ENCODE results near the gene ST6GAL2.

Gene ST6GAL2

DNA sequence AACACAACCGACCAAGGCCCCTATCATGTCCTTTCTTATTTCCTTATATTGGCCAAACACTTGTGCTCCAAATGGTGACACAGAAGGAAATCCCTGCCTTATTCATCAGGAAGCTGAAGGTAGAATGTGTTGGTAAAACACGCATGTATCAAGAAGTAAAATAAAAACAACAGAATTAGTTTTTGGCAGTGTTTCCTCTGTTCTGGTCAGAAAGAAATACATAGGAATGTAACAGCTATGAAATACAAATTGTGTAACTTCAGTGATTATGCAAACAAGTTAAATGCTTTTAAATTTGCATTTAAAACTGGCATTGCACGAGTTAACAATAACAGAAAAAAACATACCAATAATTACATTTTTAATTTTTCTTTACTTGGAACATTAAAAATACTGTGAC is 19.3 kb downstream of the ST6GAL2 start:
- in situ Hi-C loops (cut with HindIII; ENCODE audit: low sequenced_read_pairs): no loop called here
- H3K4me3 ChIP-seq (ENCODE audit: low read depth, low read length): no peak overlapping the region
- TF ChIP-seq, protein P1, sequence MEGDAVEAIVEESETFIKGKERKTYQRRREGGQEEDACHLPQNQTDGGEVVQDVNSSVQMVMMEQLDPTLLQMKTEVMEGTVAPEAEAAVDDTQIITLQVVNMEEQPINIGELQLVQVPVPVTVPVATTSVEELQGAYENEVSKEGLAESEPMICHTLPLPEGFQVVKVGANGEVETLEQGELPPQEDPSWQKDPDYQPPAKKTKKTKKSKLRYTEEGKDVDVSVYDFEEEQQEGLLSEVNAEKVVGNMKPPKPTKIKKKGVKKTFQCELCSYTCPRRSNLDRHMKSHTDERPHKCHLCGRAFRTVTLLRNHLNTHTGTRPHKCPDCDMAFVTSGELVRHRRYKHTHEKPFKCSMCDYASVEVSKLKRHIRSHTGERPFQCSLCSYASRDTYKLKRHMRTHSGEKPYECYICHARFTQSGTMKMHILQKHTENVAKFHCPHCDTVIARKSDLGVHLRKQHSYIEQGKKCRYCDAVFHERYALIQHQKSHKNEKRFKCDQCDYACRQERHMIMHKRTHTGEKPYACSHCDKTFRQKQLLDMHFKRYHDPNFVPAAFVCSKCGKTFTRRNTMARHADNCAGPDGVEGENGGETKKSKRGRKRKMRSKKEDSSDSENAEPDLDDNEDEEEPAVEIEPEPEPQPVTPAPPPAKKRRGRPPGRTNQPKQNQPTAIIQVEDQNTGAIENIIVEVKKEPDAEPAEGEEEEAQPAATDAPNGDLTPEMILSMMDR (IDR thresholded peaks at IDR 0.05; ENCODE audit: low read depth, low read length): no peak
- no peak for DNase-seq (ENCODE audit: low read depth, low spot score)

DNA sequence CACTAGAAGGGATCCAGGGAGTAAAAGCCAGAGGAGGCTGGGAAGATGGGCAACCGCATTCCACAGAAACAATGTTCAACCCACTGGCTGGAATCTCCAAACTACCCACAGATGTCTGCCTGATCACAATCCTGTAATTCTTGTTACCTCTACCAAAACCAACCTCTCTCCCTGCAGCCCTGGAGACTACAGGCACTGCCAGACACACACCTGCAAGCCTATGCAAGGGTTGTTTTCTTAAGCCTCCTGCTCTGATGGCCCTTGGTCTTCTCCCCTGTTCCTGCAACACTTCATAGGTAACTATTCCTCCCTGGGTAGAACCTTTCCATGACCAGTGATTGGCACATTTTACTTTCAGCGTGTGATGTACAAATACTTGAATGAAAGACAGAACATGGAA is 21.9 kb downstream of the ST6GAL2 start:
- no peak for DNase-seq (ENCODE audit: low read depth, low spot score)
- in situ Hi-C loops (cut with HindIII; ENCODE audit: low sequenced_read_pairs): no loop called here

DNA sequence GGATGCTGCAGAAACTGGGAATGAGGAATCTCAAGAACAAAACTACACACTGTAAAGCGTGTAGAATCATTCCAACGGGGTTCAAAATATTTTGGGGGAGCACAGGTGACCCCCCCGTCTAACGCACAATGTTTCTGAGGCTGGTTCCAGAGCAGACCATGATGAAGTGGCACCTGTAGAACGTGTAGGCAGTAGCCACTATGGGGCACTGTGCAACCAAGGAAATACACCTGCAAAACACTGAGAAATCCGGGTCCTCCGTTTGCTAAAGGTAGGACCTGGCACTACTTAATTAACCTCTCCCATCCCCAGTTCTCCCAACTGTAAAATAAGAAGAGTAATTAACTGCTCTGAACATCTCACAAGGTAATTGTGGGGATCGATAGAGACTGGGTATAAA is 22.6 kb downstream of the ST6GAL2 start:
- no peak overlapping the region for H3K4me3 ChIP-seq (ENCODE audit: low read depth, low read length)
- no peak for DNase-seq (ENCODE audit: low read depth, low spot score)
- in situ Hi-C loops (cut with HindIII; ENCODE audit: low sequenced_read_pairs): no loop called here
- TF ChIP-seq, protein P1 (IDR thresholded peaks at IDR 0.05; ENCODE audit: low read depth, low read length): peak; percentile 26

More for the DNA sequence above, 21.9 kb downstream of the ST6GAL2 start:
- TF ChIP-seq, protein P1 (IDR thresholded peaks at IDR 0.05; ENCODE audit: low read depth, low read length): no peak
- no peak overlapping the region for H3K4me3 ChIP-seq (ENCODE audit: low read depth, low read length)

DNA sequence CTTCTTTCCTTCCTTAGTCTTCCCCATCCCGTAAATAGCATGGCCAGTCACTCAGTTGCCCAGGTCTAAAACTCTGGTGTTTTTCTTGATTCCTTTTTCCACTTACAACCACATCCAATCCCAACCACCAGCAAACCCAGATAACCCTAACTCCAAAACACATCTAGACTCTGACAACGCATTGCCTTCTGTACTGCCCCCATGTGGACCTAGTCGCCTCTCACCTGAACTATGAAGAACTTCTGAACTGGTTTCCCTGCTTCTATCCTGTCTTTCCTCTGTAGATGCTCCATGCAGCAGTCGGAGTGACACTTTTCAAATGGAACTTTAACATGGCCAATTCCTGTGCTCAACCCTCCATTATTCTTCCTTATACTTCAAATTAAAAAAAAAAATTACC is 26.5 kb downstream of the ST6GAL2 start:
- in situ Hi-C loops (cut with HindIII; ENCODE audit: low sequenced_read_pairs): no loop called here
- no peak for DNase-seq (ENCODE audit: low read depth, low spot score)
- no peak overlapping the region for H3K4me3 ChIP-seq (ENCODE audit: low read depth, low read length)
- TF ChIP-seq, protein P1 (IDR thresholded peaks at IDR 0.05; ENCODE audit: low read depth, low read length): no peak

DNA sequence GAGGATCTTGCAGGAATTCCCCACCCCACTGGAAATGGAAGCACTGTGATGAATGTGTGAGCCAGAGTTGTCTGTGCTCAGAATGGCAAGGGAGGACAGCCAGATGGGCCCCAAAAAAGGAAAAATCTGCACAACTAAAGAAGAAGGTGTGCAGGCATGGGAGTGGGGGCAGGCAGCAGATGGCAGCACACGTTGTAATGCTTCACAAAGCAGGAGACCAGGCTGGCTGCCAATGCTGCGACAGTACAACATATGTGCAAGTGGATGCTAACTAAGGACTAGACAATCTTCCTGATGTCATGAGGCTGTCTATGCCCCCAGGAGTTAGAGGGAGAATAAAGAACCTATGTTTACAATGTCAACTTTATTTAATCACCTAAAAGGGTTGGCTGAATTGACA is 27.2 kb downstream of the ST6GAL2 start:
- no peak for DNase-seq (ENCODE audit: low read depth, low spot score)
- no peak overlapping the region for H3K4me3 ChIP-seq (ENCODE audit: low read depth, low read length)
- in situ Hi-C loops (cut with HindIII; ENCODE audit: low sequenced_read_pairs): no loop called here
- TF ChIP-seq, protein P1 (IDR thresholded peaks at IDR 0.05; ENCODE audit: low read depth, low read length): no peak

DNA sequence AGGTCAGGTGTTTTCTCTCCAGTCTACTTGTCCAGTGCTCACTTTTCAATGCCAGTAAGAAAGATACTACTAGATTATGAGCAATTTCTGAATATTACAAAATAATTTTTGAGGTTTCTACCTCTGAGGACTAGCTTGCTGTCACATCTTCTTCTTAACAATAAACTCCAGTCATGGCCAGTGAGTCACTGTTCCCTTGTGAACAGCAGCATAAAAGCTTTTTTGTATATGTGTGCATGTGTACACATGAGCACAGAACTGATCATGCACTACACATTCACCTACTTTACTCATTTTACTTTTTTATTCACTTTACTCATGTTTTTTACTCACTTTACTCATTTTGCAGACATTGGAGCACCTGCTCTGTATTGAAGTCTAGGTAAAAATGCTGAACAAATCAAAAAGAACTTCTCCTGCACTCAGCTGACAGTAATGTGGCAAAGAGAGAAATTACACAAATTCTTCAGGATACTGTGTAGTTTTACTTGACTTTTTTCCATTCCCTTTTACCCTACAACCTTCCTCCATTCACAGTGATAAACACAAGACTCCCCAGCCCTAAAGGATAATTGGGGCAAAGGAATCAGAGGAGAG is 28.0 kb downstream of the ST6GAL2 start:
- in situ Hi-C loops (cut with HindIII; ENCODE audit: low sequenced_read_pairs): no loop called here

More for the DNA sequence above, 28.0 kb downstream of the ST6GAL2 start:
- H3K4me3 ChIP-seq (ENCODE audit: low read depth, low read length): no peak overlapping the region
- DNase-seq (ENCODE audit: low read depth, low spot score): no peak
- TF ChIP-seq, protein P1 (IDR thresholded peaks at IDR 0.05; ENCODE audit: low read depth, low read length): no peak
